Psoas muscle (tissue), 8 donors: ENCODE data around the gene PPP3CA. TPM values are rescaled to one million over a fixed set of nuclear protein-coding genes. Genes with fewer than 3 reads are reported as not detected.

Source experiments
- ATAC-seq, 4 donors: fragments of 200-7000 bp; cut with Tn5 transposase; one replicate each; pipeline ENCODE4 v1.9.1; 2020; ENCODE audit warnings: moderate library complexity in 3 of 4, mild to moderate bottlenecking in 2 of 4
- DNase-seq, 2 donors: peaks; one replicate each; pipeline ENCODE4 v3.0.0-alpha.2; 2020
- H3K27ac ChIP-seq: fragments of 200-600 bp; one replicate; pipeline ENCODE4 v1.8.0; 2022
- H3K27me3 ChIP-seq, 3 donors: fragments of 200-600 bp in 1 of 3; one replicate each; pipeline versions ENCODE4 v1.6.1 to v1.8.0; 2013 to 2022; ENCODE audit warnings: low read length in 2 of 3, mild to moderate bottlenecking in 2 of 3, moderate library complexity in 1 of 3; ENCODE audit not compliant: insufficient read depth in 3 of 3
- H3K36me3 ChIP-seq, 2 donors: fragments of 200-600 bp in 1 of 2; one replicate each; pipeline versions ENCODE4 v1.6.1 to v1.8.0; 2013 to 2022; ENCODE audit warnings: low read depth in 1 of 2, mild to moderate bottlenecking in 1 of 2, moderate library complexity in 1 of 2; ENCODE audit not compliant: insufficient read depth in 1 of 2
- H3K4me1 ChIP-seq: fragments of 200-600 bp; one replicate; pipeline ENCODE4 v1.8.0; 2022
- H3K4me3 ChIP-seq: fragments of 200-600 bp; one replicate; pipeline ENCODE4 v1.8.0; 2022; ENCODE audit warnings: mild to moderate bottlenecking
- H3K9me3 ChIP-seq: fragments of 200-600 bp; one replicate; pipeline ENCODE4 v1.8.0; 2022
- WGBS, 3 donors: extraction: QIAGEN DNeasy Blood & Tissue Kit; methylation state at CpG; one replicate each; pipeline versions ENCODE4 v1.1.6 to v1.1.7; 2013; 5-methylcytosine and 5-hydroxymethylcytosine counted together
- intact Hi-C, 2 donors: fragments of 100-400 bp; cut with DNase I; formaldehyde crosslinking; loops; one replicate each; pipeline versions ENCODE4 v1.11.0 to v1.14.2; 2022
- polyA plus RNA-seq, 3 donors: library from polyadenylated mRNA; stranded (reverse); fragments of 200-250 nt; gene quantifications; one replicate each; pipeline ENCODE4 v1.2.3, GENCODE V29; 2013
- total RNA-seq, 4 donors: library from RNA; stranded (reverse); fragmentation: NEBNext Ultra II Directional in 2 of 4; extraction: Animal tissue kit (Norgen Biotek cat#: 25700) in 2 of 4; gene quantifications; one replicate each; pipeline versions ENCODE4 v1.2.1 to v1.2.4, GENCODE V29; 2021 to 2023
- TF ChIP-seq, protein P1 (sequence below): fragments of 200-600 bp; IDR thresholded peaks from one replicate; pipeline ENCODE4 v1.8.0; 2022; ENCODE audit warnings: antibody characterized with exemption
- donor health status: healthy with polysubstance abuse.
- donor health status: DM: no; HTN: no; CAD: no; lungs with moderate emphysema.
- donor health status: Bipolar disorder and iron deficiency.
- donor health status: healthy.
- donor health status: DM: yes; HTN: yes; CAD: no.
- donor health status: DM: no; HTN: no; CAD: no.
- donor health status: DM: no; HTN: no; CAD: no.
- donor health status: DM: yes; HTN: yes; CAD: no.

The PPP3CA gene
- total and polyA plus RNA-seq, 7 donors, result 10.4 to 65.9 (median 32.6) TPM

DNA sequence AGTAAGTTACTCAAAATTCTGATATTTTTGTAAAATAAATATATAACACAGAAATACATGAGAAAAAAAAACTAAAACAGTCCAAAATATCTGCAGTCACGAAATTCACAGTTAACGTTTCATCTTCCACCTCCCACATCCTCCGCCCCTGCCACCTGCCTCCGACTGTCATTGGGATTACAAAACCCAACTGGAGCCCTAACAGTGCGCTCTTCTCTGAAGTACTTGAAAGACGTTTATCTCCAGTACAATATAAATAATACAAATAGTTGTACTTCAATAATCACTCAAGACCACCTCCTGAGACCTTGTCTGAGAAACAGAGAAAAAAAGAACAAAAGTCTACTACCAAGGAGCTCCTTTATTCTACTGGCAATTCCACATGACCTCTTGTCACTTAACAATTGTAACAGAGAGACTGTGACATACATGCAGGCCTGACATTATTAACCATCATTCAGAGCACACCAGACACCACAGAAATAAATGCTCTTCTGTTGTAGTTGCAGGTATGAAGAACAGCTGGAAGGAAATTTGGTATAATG is 280.6 kb downstream of the PPP3CA start:
- H3K4me3 ChIP-seq, result no peak overlapping the region
- H3K4me1 ChIP-seq, result peaks cover 8% of the 10 kb centered on the region
- H3K36me3 ChIP-seq, result no peaks in the 10 kb centered on the region
- intact Hi-C loops, result no loop called here
- TF ChIP-seq, protein P1, sequence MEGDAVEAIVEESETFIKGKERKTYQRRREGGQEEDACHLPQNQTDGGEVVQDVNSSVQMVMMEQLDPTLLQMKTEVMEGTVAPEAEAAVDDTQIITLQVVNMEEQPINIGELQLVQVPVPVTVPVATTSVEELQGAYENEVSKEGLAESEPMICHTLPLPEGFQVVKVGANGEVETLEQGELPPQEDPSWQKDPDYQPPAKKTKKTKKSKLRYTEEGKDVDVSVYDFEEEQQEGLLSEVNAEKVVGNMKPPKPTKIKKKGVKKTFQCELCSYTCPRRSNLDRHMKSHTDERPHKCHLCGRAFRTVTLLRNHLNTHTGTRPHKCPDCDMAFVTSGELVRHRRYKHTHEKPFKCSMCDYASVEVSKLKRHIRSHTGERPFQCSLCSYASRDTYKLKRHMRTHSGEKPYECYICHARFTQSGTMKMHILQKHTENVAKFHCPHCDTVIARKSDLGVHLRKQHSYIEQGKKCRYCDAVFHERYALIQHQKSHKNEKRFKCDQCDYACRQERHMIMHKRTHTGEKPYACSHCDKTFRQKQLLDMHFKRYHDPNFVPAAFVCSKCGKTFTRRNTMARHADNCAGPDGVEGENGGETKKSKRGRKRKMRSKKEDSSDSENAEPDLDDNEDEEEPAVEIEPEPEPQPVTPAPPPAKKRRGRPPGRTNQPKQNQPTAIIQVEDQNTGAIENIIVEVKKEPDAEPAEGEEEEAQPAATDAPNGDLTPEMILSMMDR, result no peak
- no peaks in the 10 kb centered on the region for H3K27me3 ChIP-seq
- WGBS, 3 donors, result 68 to 76% (median 68%) methylated on average over 6 of the region's 6 CpGs
- ATAC-seq (no peak), DNase-seq (no peak)
- no peaks in the 10 kb centered on the region for H3K9me3 ChIP-seq
- H3K27ac ChIP-seq, result no peak overlapping the region

DNA sequence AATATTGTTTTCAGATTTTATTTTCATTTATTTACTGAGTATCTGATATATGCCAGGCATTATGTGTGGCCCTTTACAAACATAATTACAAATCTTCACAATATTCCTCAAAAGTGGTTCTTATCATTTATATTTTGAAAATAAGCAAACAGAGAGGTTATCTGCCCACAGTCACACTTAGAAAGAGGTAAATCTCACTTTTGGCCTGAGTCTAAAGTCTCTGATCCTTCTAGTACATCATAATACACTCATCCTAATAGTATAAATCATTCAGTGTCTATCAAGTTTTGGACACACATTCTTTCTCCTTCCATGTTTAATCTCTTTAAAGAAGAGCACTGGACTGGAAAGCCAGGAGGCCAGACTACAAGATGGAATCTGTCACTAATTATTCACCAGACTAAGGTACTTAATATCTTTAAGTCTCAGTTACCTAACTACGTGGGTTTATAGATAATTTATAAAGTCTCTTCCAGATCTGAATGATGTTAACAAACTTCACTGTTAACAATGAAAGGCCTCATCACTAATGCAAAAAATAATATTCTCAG is 281.3 kb downstream of the PPP3CA start:
- TF ChIP-seq, protein P1, result no peak

DNA sequence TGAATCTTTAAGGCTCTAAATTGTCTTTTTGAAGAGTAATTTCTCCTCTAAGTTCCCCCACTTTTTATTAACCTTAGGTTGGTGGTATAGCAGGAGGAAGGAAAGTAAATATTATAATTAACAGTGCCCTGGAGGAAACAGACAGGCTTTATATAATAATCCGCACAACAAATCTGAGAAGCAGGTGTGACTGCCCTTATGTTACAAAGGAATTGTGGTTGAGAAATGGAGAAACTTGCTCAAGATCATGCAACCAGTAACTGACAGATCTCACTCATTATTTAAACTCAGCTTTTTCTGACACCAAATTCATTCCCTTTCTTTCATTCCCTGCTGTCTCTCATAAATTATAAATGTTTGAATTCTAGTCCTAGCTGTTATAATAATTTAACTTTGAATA is 282.0 kb downstream of the PPP3CA start:
- TF ChIP-seq, protein P1, result no peak
- peaks cover 8% of the 10 kb centered on the region for H3K4me1 ChIP-seq
- no peaks in the 10 kb centered on the region for H3K9me3 ChIP-seq
- peak in 1 of 4 donors; percentile 42 for ATAC-seq
- no peak overlapping the region for H3K4me3 ChIP-seq
- H3K36me3 ChIP-seq, result no peaks in the 10 kb centered on the region
- no peak for DNase-seq
- WGBS, 3 donors, result 70 to 97% (median 83%) methylated on average over 1 of the region's 1 CpG
- no peak overlapping the region for H3K27ac ChIP-seq
- intact Hi-C loops, result no loop called here
- H3K27me3 ChIP-seq, result no peaks in the 10 kb centered on the region

More for the DNA sequence above, 281.3 kb downstream of the PPP3CA start:
- DNase-seq (no peak), ATAC-seq (no peak)
- intact Hi-C loops, result no loop called here
- no peaks in the 10 kb centered on the region for H3K27me3 ChIP-seq
- no peaks in the 10 kb centered on the region for H3K9me3 ChIP-seq
- H3K27ac ChIP-seq, result no peak overlapping the region
- no peak overlapping the region for H3K4me3 ChIP-seq
- no peaks in the 10 kb centered on the region for H3K36me3 ChIP-seq
- 56 to 78% (median 74%) methylated on average over 1 of the region's 1 CpG for WGBS, 3 donors
- H3K4me1 ChIP-seq, result peaks cover 8% of the 10 kb centered on the region

DNA sequence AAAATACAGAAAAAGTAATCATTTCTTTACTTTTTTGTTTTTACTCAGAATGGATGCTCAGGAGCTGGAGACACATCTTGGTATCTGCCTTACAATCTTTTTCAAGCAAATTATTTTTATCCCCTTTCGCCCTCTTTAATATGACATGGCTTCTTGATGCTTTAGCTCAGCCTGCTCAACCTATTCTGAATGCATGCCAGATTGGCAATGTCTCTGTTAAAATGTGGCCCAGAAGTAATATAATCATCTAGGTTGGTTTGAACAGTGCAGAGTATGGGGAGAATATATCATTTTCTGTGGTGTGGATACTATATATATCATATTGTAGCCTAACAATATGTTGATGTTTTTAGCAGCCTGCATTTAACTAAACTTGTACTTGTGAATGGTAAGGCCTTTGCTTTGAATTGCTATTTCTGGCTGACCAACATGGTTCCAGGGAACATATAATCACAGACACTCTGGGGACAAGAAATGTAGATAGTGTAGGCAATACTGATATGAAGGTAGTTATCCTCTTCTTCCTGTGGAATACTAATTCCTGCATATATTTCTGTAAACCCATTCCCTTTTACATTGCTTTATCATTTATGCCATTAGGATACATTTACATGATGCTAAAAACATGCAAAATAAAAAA is 282.7 kb downstream of the PPP3CA start:
- Histone ChIP-seq H3K9me3 (no peaks in the 10 kb centered on the region), H3K27ac (no peak overlapping the region), H3K4me1 (peaks cover 8% of the 10 kb centered on the region), H3K27me3 (no peaks in the 10 kb centered on the region), H3K4me3 (no peak overlapping the region), H3K36me3 (no peaks in the 10 kb centered on the region)
- intact Hi-C loops, result no loop called here
- DNase-seq (no peak), ATAC-seq (no peak)
- 31 to 85% (median 44%) methylated on average over 1 of the region's 1 CpG for WGBS, 3 donors
- TF ChIP-seq, protein P1, result no peak
